Hepatocyte (in vitro differentiated cells): ENCODE measurements around the gene ICAM4.

Experiments used
- EZH2 ChIP-seq: fragments of 200-600 bp; sonication (generic); IDR thresholded peaks from 2 replicates; pipeline ENCODE4 v1.6.1; 2016; ENCODE audit warnings: antibody characterized with exemption, mild to moderate bottlenecking, borderline replicate concordance
- TF ChIP-seq, protein P1 (sequence below): fragments of 200-600 bp; sonication (generic); IDR thresholded peaks from 2 replicates; pipeline ENCODE4 v1.5.1; 2016; ENCODE audit warnings: antibody characterized with exemption, mild to moderate bottlenecking; ENCODE audit not compliant: poor library complexity

DNA sequence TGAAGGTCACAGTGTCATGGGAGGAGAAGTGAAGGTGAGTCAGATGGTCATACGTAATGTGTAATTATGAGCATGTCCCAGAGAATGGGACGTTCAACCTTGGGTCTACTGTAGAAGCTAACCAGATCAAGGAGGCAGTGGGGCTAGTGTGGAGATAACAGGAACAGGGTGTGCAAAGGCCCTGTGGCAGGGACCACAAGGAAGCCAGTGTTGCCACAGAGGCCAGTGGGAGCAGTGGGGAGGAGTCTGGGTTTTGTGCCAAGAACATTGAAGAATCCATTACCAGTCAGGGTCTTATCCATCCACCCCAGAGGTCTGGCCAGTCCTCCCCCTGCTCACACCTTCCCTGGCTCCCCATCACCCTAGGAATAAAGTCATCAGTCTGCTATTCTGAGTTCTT is 31.4 kb upstream of the ICAM4 start:
- TF ChIP-seq, protein P1, sequence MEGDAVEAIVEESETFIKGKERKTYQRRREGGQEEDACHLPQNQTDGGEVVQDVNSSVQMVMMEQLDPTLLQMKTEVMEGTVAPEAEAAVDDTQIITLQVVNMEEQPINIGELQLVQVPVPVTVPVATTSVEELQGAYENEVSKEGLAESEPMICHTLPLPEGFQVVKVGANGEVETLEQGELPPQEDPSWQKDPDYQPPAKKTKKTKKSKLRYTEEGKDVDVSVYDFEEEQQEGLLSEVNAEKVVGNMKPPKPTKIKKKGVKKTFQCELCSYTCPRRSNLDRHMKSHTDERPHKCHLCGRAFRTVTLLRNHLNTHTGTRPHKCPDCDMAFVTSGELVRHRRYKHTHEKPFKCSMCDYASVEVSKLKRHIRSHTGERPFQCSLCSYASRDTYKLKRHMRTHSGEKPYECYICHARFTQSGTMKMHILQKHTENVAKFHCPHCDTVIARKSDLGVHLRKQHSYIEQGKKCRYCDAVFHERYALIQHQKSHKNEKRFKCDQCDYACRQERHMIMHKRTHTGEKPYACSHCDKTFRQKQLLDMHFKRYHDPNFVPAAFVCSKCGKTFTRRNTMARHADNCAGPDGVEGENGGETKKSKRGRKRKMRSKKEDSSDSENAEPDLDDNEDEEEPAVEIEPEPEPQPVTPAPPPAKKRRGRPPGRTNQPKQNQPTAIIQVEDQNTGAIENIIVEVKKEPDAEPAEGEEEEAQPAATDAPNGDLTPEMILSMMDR = no peak
- no peak for TF ChIP-seq EZH2
